ENCODE measurements around the gene IQSEC1.

IQSEC1 gene

GRCh38 chr3:12999147-13000140 is 73.8 kb downstream of the IQSEC1 start:
- Histone ChIP-seq H3K36me3 (ENCODE audit: control insufficient read depth in 2 of 2, insufficient read depth in 2 of 2, low read length in 2 of 2) (no peaks in the 10 kb centered on the region), H3K4me3 (ENCODE audit: low read length in 2 of 2) (peak overlapping the region; percentile 60 to 69), H3K4me1 (ENCODE audit: control insufficient read depth in 2 of 2, insufficient read depth in 2 of 2, low read length in 2 of 2) (peaks cover 19 to 25% of the 10 kb centered on the region in 2 donors), H3K9me3 (ENCODE audit: control insufficient read depth in 2 of 2, low read length in 2 of 2) (no peaks in the 10 kb centered on the region), H3K27ac (ENCODE audit: low read depth in 2 of 2, low read length in 2 of 2) (peak overlapping the region; percentile 91), H3K27me3 (ENCODE audit: control insufficient read depth in 2 of 2, insufficient read depth in 2 of 2, low read length in 2 of 2) (no peaks in the 10 kb centered on the region), H3K9ac (ENCODE audit: low read depth in 1 of 2, low read length in 2 of 2) (peak overlapping the region; percentile 74 to 85)

GRCh38 chr3:12998648-12999047 is 74.6 kb downstream of the IQSEC1 start:
- peak overlapping the region; percentile 91 for H3K27ac ChIP-seq (ENCODE audit: low read depth in 2 of 2, low read length in 2 of 2)
- H3K4me3 ChIP-seq (ENCODE audit: low read length in 2 of 2), result peak overlapping the region in 1 of 2 donors; percentile 69
- peak overlapping the region; percentile 74 to 85 for H3K9ac ChIP-seq (ENCODE audit: low read depth in 1 of 2, low read length in 2 of 2)

GRCh38 chr3:12997387-12997786 is 75.8 kb downstream of the IQSEC1 start:
- Histone ChIP-seq H3K36me3 (ENCODE audit: control insufficient read depth in 2 of 2, insufficient read depth in 2 of 2, low read length in 2 of 2) (no peaks in the 10 kb centered on the region), H3K9me3 (ENCODE audit: control insufficient read depth in 2 of 2, low read length in 2 of 2) (no peaks in the 10 kb centered on the region), H3K4me1 (ENCODE audit: control insufficient read depth in 2 of 2, insufficient read depth in 2 of 2, low read length in 2 of 2) (peaks cover 20 to 28% of the 10 kb centered on the region in 2 donors), H3K4me3 (ENCODE audit: low read length in 2 of 2) (no peak overlapping the region), H3K27ac (ENCODE audit: low read depth in 2 of 2, low read length in 2 of 2) (no peak overlapping the region), H3K27me3 (ENCODE audit: control insufficient read depth in 2 of 2, insufficient read depth in 2 of 2, low read length in 2 of 2) (no peaks in the 10 kb centered on the region), H3K9ac (ENCODE audit: low read depth in 1 of 2, low read length in 2 of 2) (no peak overlapping the region)

More at GRCh38 chr3:12998648-12999047, 74.6 kb downstream of the IQSEC1 start:
- Histone ChIP-seq H3K36me3 (ENCODE audit: control insufficient read depth in 2 of 2, insufficient read depth in 2 of 2, low read length in 2 of 2) (no peaks in the 10 kb centered on the region), H3K9me3 (ENCODE audit: control insufficient read depth in 2 of 2, low read length in 2 of 2) (no peaks in the 10 kb centered on the region), H3K4me1 (ENCODE audit: control insufficient read depth in 2 of 2, insufficient read depth in 2 of 2, low read length in 2 of 2) (peaks cover 15 to 20% of the 10 kb centered on the region in 2 donors), H3K27me3 (ENCODE audit: control insufficient read depth in 2 of 2, insufficient read depth in 2 of 2, low read length in 2 of 2) (no peaks in the 10 kb centered on the region)

- H3K4me1 ChIP-seq (ENCODE audit: control insufficient read depth in 2 of 2, insufficient read depth in 2 of 2, low read length in 2 of 2), result peaks cover 18 to 28% of the 10 kb centered on the region in 2 donors
- no peaks in the 10 kb centered on the region for H3K9me3 ChIP-seq (ENCODE audit: control insufficient read depth in 2 of 2, low read length in 2 of 2)
- H3K9ac ChIP-seq (ENCODE audit: low read depth in 1 of 2, low read length in 2 of 2), result no peak overlapping the region
- H3K36me3 ChIP-seq (ENCODE audit: control insufficient read depth in 2 of 2, insufficient read depth in 2 of 2, low read length in 2 of 2), result no peaks in the 10 kb centered on the region
- no peaks in the 10 kb centered on the region for H3K27me3 ChIP-seq (ENCODE audit: control insufficient read depth in 2 of 2, insufficient read depth in 2 of 2, low read length in 2 of 2)
- H3K27ac ChIP-seq (ENCODE audit: low read depth in 2 of 2, low read length in 2 of 2), result peak overlapping the region in 1 of 2 donors; percentile 95
- no peak overlapping the region for H3K4me3 ChIP-seq (ENCODE audit: low read length in 2 of 2)
Measured at GRCh38 chr3:12996181-12996506, 77.1 kb downstream of the IQSEC1 start.

- H3K36me3 ChIP-seq (ENCODE audit: control insufficient read depth in 2 of 2, insufficient read depth in 2 of 2, low read length in 2 of 2), result no peaks in the 10 kb centered on the region
- no peaks in the 10 kb centered on the region for H3K9me3 ChIP-seq (ENCODE audit: control insufficient read depth in 2 of 2, low read length in 2 of 2)
- peak overlapping the region; percentile 93 to 95 for H3K27ac ChIP-seq (ENCODE audit: low read depth in 2 of 2, low read length in 2 of 2)
- H3K4me3 ChIP-seq (ENCODE audit: low read length in 2 of 2), result peak overlapping the region in 1 of 2 donors; percentile 34
- H3K9ac ChIP-seq (ENCODE audit: low read depth in 1 of 2, low read length in 2 of 2), result peak overlapping the region; percentile 42 to 98
- H3K27me3 ChIP-seq (ENCODE audit: control insufficient read depth in 2 of 2, insufficient read depth in 2 of 2, low read length in 2 of 2), result no peaks in the 10 kb centered on the region
- peaks cover 18 to 28% of the 10 kb centered on the region in 2 donors for H3K4me1 ChIP-seq (ENCODE audit: control insufficient read depth in 2 of 2, insufficient read depth in 2 of 2, low read length in 2 of 2)
Measured at GRCh38 chr3:12995389-12996180, 77.6 kb downstream of the IQSEC1 start.

GRCh38 chr3:12994607-12995388 is 78.4 kb downstream of the IQSEC1 start:
- H3K9me3 ChIP-seq (ENCODE audit: control insufficient read depth in 2 of 2, low read length in 2 of 2), result no peaks in the 10 kb centered on the region
- H3K4me1 ChIP-seq (ENCODE audit: control insufficient read depth in 2 of 2, insufficient read depth in 2 of 2, low read length in 2 of 2), result peaks cover 18 to 25% of the 10 kb centered on the region in 2 donors
- H3K4me3 ChIP-seq (ENCODE audit: low read length in 2 of 2), result peak overlapping the region; percentile 79 to 85
- no peaks in the 10 kb centered on the region for H3K36me3 ChIP-seq (ENCODE audit: control insufficient read depth in 2 of 2, insufficient read depth in 2 of 2, low read length in 2 of 2)
- peak overlapping the region; percentile 95 to 98 for H3K9ac ChIP-seq (ENCODE audit: low read depth in 1 of 2, low read length in 2 of 2)
- peak overlapping the region; percentile 93 to 95 for H3K27ac ChIP-seq (ENCODE audit: low read depth in 2 of 2, low read length in 2 of 2)
- no peaks in the 10 kb centered on the region for H3K27me3 ChIP-seq (ENCODE audit: control insufficient read depth in 2 of 2, insufficient read depth in 2 of 2, low read length in 2 of 2)

- peaks cover 18 to 21% of the 10 kb centered on the region in 2 donors for H3K4me1 ChIP-seq (ENCODE audit: control insufficient read depth in 2 of 2, insufficient read depth in 2 of 2, low read length in 2 of 2)
- H3K27ac ChIP-seq (ENCODE audit: low read depth in 2 of 2, low read length in 2 of 2), result peak overlapping the region; percentile 93 to 95
- H3K4me3 ChIP-seq (ENCODE audit: low read length in 2 of 2), result peak overlapping the region; percentile 79 to 85
- H3K9ac ChIP-seq (ENCODE audit: low read depth in 1 of 2, low read length in 2 of 2), result peak overlapping the region; percentile 95 to 98
- no peaks in the 10 kb centered on the region for H3K27me3 ChIP-seq (ENCODE audit: control insufficient read depth in 2 of 2, insufficient read depth in 2 of 2, low read length in 2 of 2)
- H3K9me3 ChIP-seq (ENCODE audit: control insufficient read depth in 2 of 2, low read length in 2 of 2), result no peaks in the 10 kb centered on the region
- no peaks in the 10 kb centered on the region for H3K36me3 ChIP-seq (ENCODE audit: control insufficient read depth in 2 of 2, insufficient read depth in 2 of 2, low read length in 2 of 2)
Measured at GRCh38 chr3:12994357-12994606, 78.9 kb downstream of the IQSEC1 start.

- Histone ChIP-seq H3K9ac (ENCODE audit: low read depth in 1 of 2, low read length in 2 of 2) (peak overlapping the region; percentile 47 to 98), H3K4me1 (ENCODE audit: control insufficient read depth in 2 of 2, insufficient read depth in 2 of 2, low read length in 2 of 2) (peaks cover 13 to 16% of the 10 kb centered on the region in 2 donors), H3K27ac (ENCODE audit: low read depth in 2 of 2, low read length in 2 of 2) (peak overlapping the region; percentile 93 to 95), H3K4me3 (ENCODE audit: low read length in 2 of 2) (peak overlapping the region; percentile 79 to 85), H3K36me3 (ENCODE audit: control insufficient read depth in 2 of 2, insufficient read depth in 2 of 2, low read length in 2 of 2) (no peaks in the 10 kb centered on the region), H3K27me3 (ENCODE audit: control insufficient read depth in 2 of 2, insufficient read depth in 2 of 2, low read length in 2 of 2) (no peaks in the 10 kb centered on the region), H3K9me3 (ENCODE audit: control insufficient read depth in 2 of 2, low read length in 2 of 2) (no peaks in the 10 kb centered on the region)
Measured at GRCh38 chr3:12993517-12994356, 79.5 kb downstream of the IQSEC1 start.
